Duodenal mucosa (tissue), 2 donors: ENCODE measurements around the gene DTNB.

Experiments
- H3K27ac ChIP-seq: one replicate; pipeline ENCODE4 v1.7.0; 2013; ENCODE audit warnings: low read depth, low read length
- H3K27me3 ChIP-seq, 2 donors: one replicate each; pipeline ENCODE4 v1.7.0; 2013; ENCODE audit warnings: low read length in 2 of 2, control low read depth in 1 of 2; ENCODE audit not compliant: insufficient read depth in 2 of 2, control insufficient read depth in 1 of 2
- H3K36me3 ChIP-seq, 2 donors: one replicate each; pipeline ENCODE4 v1.7.0; 2013; ENCODE audit warnings: low read length in 2 of 2, control low read depth in 1 of 2; ENCODE audit not compliant: insufficient read depth in 2 of 2, control insufficient read depth in 1 of 2
- H3K4me1 ChIP-seq, 2 donors: one replicate each; pipeline ENCODE4 v1.7.0; 2013; ENCODE audit warnings: low read length in 2 of 2, control low read depth in 1 of 2; ENCODE audit not compliant: insufficient read depth in 2 of 2, control insufficient read depth in 1 of 2
- H3K4me3 ChIP-seq, 2 donors: one replicate each; pipeline ENCODE4 v1.7.0; 2013; ENCODE audit warnings: low read length in 2 of 2, low read depth in 1 of 2
- H3K9ac ChIP-seq, 2 donors: one replicate each; pipeline ENCODE4 v1.7.0; 2013; ENCODE audit warnings: low read length in 2 of 2, low read depth in 1 of 2
- H3K9me3 ChIP-seq, 2 donors: one replicate each; pipeline ENCODE4 v1.7.0; 2013; ENCODE audit warnings: low read length in 2 of 2, control low read depth in 1 of 2; ENCODE audit not compliant: control insufficient read depth in 1 of 2

DTNB gene

DNA sequence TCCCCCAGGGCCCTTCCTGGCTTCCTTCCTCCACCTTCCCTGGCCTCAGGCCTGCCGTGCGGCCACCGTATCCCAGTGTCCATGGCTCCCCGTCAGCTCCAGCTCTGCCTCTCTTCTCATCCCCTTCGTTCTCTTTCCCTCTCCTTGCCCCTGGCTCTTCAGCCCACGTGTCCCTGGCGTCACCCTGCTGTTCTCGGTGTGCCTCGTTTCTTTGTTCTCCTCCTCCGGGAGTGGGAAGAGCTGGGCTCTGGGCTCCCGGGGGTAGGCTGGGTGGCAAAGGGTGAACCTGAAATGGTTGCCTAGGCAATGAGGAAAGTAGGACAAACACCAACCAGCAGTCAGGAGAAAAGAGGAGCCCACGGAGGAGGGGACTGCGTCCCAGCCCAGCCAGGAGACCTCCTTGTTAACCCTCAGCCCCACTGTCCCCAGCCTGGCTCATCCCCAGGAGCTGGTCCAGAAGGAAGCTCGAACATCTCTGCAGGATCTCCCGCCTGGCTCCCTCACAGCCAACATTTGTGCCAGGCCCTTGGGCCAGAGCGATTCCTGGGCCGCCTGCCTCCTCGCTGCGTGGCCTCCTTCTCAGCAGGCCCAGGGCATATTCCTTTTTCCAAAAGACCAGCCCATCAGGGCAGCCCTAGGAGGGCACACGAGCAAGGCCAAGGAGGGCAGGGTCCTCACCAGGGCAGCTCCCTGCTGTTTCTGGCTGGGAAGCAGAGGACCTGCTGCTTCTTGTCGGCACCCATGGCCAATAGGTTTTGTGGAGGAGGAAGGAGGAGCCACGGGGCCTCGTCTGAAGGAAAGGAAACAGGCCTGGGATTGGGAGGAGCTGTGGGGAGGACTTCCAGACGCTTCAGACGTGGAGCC lies 300.7 kb downstream of the DTNB start:
- Histone ChIP-seq H3K36me3 (no peaks in the 10 kb centered on the region), H3K9me3 (no peaks in the 10 kb centered on the region), H3K4me1 (peaks cover 14% of the 10 kb centered on the region in 2 donors), H3K9ac (no peak overlapping the region), H3K27ac (no peak overlapping the region), H3K27me3 (no peaks in the 10 kb centered on the region), H3K4me3 (no peak overlapping the region)

DNA sequence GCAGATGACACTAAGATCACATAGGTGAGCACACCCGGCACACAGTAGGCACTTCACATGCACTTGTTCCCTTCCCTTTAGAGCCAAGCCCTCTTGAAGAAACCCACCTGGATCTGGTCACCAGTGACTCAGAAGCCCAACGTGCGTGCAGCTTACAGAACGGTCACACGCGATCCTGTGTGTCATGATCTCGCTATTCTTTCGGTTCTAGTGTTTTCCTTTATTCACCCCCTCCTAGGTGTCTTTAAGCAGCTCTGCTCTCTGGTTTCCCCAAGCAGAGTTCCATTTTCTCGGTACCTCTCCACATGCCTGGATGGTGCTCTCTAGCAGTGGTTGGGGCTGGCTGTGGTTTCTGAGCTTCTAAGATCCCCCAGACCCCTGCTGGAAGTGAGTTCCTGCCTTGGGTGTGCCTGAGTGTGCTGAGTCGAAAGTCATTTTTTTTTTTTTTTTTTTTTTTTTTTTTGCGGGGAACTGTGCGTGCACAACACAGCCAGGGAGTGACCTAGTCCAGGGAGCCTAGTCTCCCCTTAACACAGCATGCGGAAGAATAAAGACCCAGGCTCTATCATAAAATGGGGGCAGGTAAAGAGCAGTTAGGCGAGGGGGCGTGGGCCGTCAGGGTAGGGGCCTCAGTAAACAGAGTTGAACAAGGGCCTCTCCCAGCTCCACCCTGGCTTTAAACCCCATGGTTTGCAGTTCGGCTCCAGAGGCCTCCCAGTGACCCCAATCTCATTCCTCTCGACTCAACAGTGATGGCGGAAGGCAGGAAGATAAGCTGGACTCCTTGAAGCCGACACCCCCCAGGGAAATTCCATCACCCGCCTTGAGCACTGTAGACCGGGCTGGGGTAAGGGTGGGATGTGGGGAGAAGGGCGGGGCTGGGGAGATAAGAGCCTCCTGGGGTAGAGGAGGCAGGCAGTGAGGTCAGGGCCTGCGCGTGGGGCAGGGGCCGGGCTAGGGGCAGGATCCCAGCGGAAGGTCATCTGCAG lies 301.8 kb downstream of the DTNB start:
- H3K4me1 ChIP-seq = peaks cover 5% of the 10 kb centered on the region in 2 donors
- no peaks in the 10 kb centered on the region for H3K27me3 ChIP-seq
- H3K9me3 ChIP-seq = no peaks in the 10 kb centered on the region
- no peak overlapping the region for H3K27ac ChIP-seq
- no peaks in the 10 kb centered on the region for H3K36me3 ChIP-seq
- H3K9ac ChIP-seq = no peak overlapping the region
- H3K4me3 ChIP-seq = no peak overlapping the region

GRCh38 chr2:25369876-25370275 lies 303.5 kb downstream of the DTNB start:
- no peak overlapping the region for H3K9ac ChIP-seq
- H3K27me3 ChIP-seq = no peaks in the 10 kb centered on the region
- H3K27ac ChIP-seq = no peak overlapping the region
- H3K4me1 ChIP-seq = no peaks in the 10 kb centered on the region
- H3K36me3 ChIP-seq = no peaks in the 10 kb centered on the region
- no peaks in the 10 kb centered on the region for H3K9me3 ChIP-seq
- no peak overlapping the region for H3K4me3 ChIP-seq

GRCh38 chr2:25369439-25369838 lies 303.9 kb downstream of the DTNB start:
- H3K4me3 ChIP-seq = no peak overlapping the region
- H3K9me3 ChIP-seq = no peaks in the 10 kb centered on the region
- H3K27me3 ChIP-seq = no peaks in the 10 kb centered on the region
- no peaks in the 10 kb centered on the region for H3K36me3 ChIP-seq
- no peaks in the 10 kb centered on the region for H3K4me1 ChIP-seq
- no peak overlapping the region for H3K9ac ChIP-seq
- no peak overlapping the region for H3K27ac ChIP-seq

GRCh38 chr2:25368660-25369059 lies 304.7 kb downstream of the DTNB start:
- Histone ChIP-seq H3K4me1 (no peaks in the 10 kb centered on the region), H3K4me3 (no peak overlapping the region), H3K27ac (no peak overlapping the region)

GRCh38 chr2:25367296-25367695 lies 306.1 kb downstream of the DTNB start:
- H3K4me3 ChIP-seq = no peak overlapping the region
- H3K36me3 ChIP-seq = no peaks in the 10 kb centered on the region
- no peak overlapping the region for H3K27ac ChIP-seq
- H3K9ac ChIP-seq = no peak overlapping the region
- no peaks in the 10 kb centered on the region for H3K27me3 ChIP-seq
- H3K9me3 ChIP-seq = no peaks in the 10 kb centered on the region
- peaks cover 0 to 2% of the 10 kb centered on the region in 2 donors for H3K4me1 ChIP-seq

More at GRCh38 chr2:25368660-25369059, 304.7 kb downstream of the DTNB start:
- Histone ChIP-seq H3K9ac (no peak overlapping the region), H3K27me3 (no peaks in the 10 kb centered on the region), H3K9me3 (no peaks in the 10 kb centered on the region), H3K36me3 (no peaks in the 10 kb centered on the region)

DNA sequence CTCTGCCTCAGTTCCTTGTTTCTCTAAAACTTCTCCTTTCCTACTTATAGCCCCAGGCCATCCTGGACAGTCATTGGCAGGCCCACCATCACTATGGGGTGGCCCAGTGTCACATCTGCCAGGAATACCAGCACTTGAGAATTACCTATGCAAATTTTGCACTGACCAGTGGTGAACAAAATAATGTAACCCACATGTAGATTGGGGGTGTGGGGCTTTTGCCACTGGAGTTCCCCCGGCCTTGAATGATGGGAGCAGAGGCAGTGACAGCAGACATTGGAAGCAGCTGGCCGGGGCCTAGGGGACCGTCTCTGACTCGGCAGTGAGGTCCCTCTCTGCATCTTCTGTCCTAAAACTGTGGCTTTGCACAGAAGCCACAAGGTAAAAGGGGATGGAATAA lies 306.7 kb downstream of the DTNB start:
- no peak overlapping the region for H3K9ac ChIP-seq
- H3K4me1 ChIP-seq = peaks cover 3 to 5% of the 10 kb centered on the region in 2 donors
- no peak overlapping the region for H3K4me3 ChIP-seq
- H3K27ac ChIP-seq = no peak overlapping the region
- no peaks in the 10 kb centered on the region for H3K36me3 ChIP-seq
- no peaks in the 10 kb centered on the region for H3K27me3 ChIP-seq
- H3K9me3 ChIP-seq = no peaks in the 10 kb centered on the region

DNA sequence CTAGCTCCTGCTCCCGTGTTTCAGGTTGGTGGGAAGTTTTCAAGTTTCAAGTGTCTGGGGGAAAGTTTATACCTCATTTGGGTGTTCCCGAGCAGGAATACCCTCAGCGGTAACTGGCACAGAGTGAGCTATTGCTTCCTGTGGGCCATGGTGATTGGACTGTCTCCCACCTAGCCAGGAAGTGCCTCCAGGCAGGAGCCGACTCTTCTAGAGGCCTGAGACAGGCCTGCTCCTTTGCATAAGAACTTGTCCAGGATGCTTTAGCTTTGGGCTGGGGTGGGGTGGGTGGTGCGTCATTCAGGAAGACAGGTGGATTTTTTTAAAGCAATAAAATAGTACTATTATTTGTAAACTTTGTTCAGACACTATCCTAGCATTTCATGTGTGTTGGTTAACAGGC lies 308.1 kb downstream of the DTNB start:
- H3K9me3 ChIP-seq = no peaks in the 10 kb centered on the region
- H3K27me3 ChIP-seq = no peaks in the 10 kb centered on the region
- no peak overlapping the region for H3K4me3 ChIP-seq
- H3K4me1 ChIP-seq = peaks cover 5 to 6% of the 10 kb centered on the region in 2 donors
- H3K36me3 ChIP-seq = no peaks in the 10 kb centered on the region
- no peak overlapping the region for H3K27ac ChIP-seq
- H3K9ac ChIP-seq = no peak overlapping the region

DNA sequence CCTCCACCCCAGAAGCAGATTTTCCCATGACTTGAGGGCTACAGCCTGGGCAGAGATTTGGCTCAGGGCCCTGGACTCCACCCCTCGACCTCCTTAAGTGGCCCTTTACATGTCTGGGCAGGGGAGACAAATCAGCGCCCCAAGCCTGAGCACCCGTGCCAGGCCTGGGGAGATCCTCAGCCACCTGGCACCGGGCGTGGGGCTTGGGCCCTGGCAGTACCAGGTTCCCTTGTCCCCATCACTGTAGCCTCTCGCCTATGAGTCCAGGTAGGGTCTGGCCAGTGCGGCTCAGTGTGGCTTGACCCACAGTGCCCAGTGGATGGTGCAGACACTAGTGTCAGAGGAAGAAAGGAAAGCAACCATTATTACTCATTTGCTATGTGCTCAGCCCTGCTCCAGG lies 309.6 kb downstream of the DTNB start:
- no peaks in the 10 kb centered on the region for H3K36me3 ChIP-seq
- H3K9me3 ChIP-seq = no peaks in the 10 kb centered on the region
- no peak overlapping the region for H3K9ac ChIP-seq
- no peak overlapping the region for H3K4me3 ChIP-seq
- H3K27ac ChIP-seq = no peak overlapping the region
- peaks cover 5 to 6% of the 10 kb centered on the region in 2 donors for H3K4me1 ChIP-seq
- H3K27me3 ChIP-seq = no peaks in the 10 kb centered on the region
